A673 (cell line): ENCODE results near the gene SNRNP70. TPM values are rescaled to one million over a fixed set of nuclear protein-coding genes. Genes with fewer than 3 reads are reported as not detected.
"Not testable (repeated sequence)": the region's sequence is repeated elsewhere in the genome, so short reads cannot be mapped to it uniquely, and the experiment has no call there.

Experiments
- BruUV-seq: library from RNA; stranded (reverse); fragments of 400-500 nt; replicated peaks from 2 replicates; lab custom pipeline; 2021; lab: Mats Ljungman, UMichigan
- CTCF ChIA-PET: fragments of 300-600 bp; sonication (Branson Sonifier 250); formaldehyde crosslinking; loops from one replicate; lab custom pipeline; 2022; ENCODE audit warnings: antibody characterized with exemption; lab: Charles Lee
- POLR2A ChIA-PET: fragments of 300-600 bp; sonication (Branson Sonifier 250); formaldehyde crosslinking; loops from one replicate; lab custom pipeline; 2022; ENCODE audit warnings: antibody characterized with exemption; ENCODE audit not compliant: low non-redundant PET; lab: Charles Lee
- DNase-seq: peaks from one replicate; pipeline ENCODE4 v3.0.0-alpha.2; 2015; ENCODE audit warnings: low spot score
- H3K27ac ChIP-seq: fragments of 200-600 bp; sonication (generic); 2 replicates; pipeline ENCODE4 v1.5.1; 2016; ENCODE audit warnings: mixed run types, low read depth, mild to moderate bottlenecking, mixed read lengths, antibody characterized with exemption, low read length; ENCODE audit not compliant: poor library complexity, severe bottlenecking
- H3K27me3 ChIP-seq: fragments of 200-600 bp; sonication (generic); replicated peaks from 2 replicates; pipeline ENCODE4 v1.6.1; 2017; ENCODE audit warnings: mixed run types, low read depth, mild to moderate bottlenecking, mixed read lengths, antibody characterized with exemption, low read length; ENCODE audit not compliant: insufficient read depth, poor library complexity
- H3K36me3 ChIP-seq: fragments of 200-600 bp; sonication (generic); 2 replicates; pipeline ENCODE4 v1.6.1; 2016; ENCODE audit warnings: mixed run types, mild to moderate bottlenecking, mixed read lengths, antibody characterized with exemption, low read length; ENCODE audit not compliant: insufficient read depth, poor library complexity, severe bottlenecking
- H3K4me1 ChIP-seq: fragments of 200-600 bp; sonication (generic); 2 replicates; pipeline ENCODE4 v1.6.1; 2017; ENCODE audit warnings: mixed run types, mild to moderate bottlenecking, mixed read lengths, antibody characterized with exemption, low read length; ENCODE audit not compliant: insufficient read depth, poor library complexity, severe bottlenecking
- H3K4me3 ChIP-seq: fragments of 200-600 bp; sonication (generic); 2 replicates; pipeline ENCODE4 v1.5.1; 2016; ENCODE audit warnings: low read depth, mixed run types, mild to moderate bottlenecking, mixed read lengths, low read length; ENCODE audit not compliant: poor library complexity, severe bottlenecking
- H3K9me3 ChIP-seq: fragments of 200-600 bp; sonication (generic); 2 replicates; pipeline ENCODE4 v1.6.1; 2016; ENCODE audit warnings: mixed run types, low read depth, mild to moderate bottlenecking, mixed read lengths, antibody characterized with exemption, low read length; ENCODE audit not compliant: poor library complexity, severe bottlenecking
- EZH2 ChIP-seq: fragments of 200-600 bp; sonication (generic); IDR thresholded peaks from 2 replicates; pipeline ENCODE4 v1.6.1; 2017; ENCODE audit warnings: borderline replicate concordance, low read depth, mild to moderate bottlenecking, mixed read lengths, antibody characterized with exemption, low read length; ENCODE audit not compliant: poor library complexity, severe bottlenecking
- intact Hi-C: fragments of 100-400 bp; cut with micrococcal nuclease; formaldehyde crosslinking; loops from one replicate; pipeline ENCODE4 v1.10.0; 2022; ENCODE audit not compliant: unreplicated experiment
- total RNA-seq: library from RNA; stranded (reverse); gene quantifications from 2 replicates; pipeline ENCODE4 v1.2.3, GENCODE V29; 2021
- TF ChIP-seq, protein P1 (sequence below): fragments of 300-800, 200-600 bp; sonication (generic); conservative IDR thresholded peaks from 2 replicates; pipeline ENCODE4 v1.5.1; 2017; ENCODE audit warnings: low read depth, mild to moderate bottlenecking, antibody characterized with exemption, low read length, moderate library complexity, mixed read lengths

Gene SNRNP70
- total RNA-seq, 1 experiment from 2014 or later: 295 TPM

DNA sequence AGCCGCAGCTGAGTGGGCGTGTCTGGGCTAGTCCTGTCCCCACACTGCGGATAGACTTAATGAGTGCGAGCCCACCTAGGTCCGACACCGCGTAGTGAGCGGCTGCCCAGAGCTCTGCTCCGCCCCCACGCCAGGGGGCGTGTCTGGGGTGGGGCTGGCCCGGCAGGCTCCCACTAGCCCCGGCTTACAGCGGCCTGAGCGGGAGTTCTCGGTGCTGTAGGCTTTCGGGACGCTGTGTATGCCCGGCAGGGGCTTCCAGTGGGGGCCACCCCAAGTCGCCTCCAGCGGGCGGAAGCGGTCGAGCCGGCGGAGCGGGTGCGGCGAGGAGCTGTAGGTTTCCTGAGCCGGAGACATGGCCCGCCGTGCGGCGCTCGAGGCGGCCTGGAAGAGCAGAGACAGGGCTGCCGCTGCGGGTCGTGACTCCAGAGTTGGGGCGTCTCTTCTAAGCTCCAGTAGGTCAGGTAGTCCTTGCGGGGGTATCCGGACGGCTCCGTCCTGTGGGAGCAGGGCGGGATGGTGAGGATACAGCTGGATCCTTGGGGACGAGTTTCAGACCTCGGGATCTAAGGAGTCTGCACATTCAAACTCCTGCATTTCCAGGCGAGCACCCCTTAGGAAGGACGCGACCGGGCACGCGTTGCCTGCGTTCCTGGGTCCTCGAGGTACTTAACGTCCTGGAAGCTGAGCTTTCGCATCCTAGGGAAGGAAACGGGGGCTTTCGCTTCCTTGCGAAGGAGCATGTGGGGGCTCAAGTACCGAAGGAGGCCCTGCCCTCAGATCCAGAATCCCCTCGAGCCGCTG lies 28.9 kb upstream of the SNRNP70 start:
- Histone ChIP-seq H3K4me1 (peaks cover 7% of the 10 kb centered on the region), H3K4me3 (peak overlapping the region; percentile 55), H3K27me3 (no peaks in the 10 kb centered on the region), H3K27ac (no peak overlapping the region), H3K36me3 (no peaks in the 10 kb centered on the region), H3K9me3 (no peaks in the 10 kb centered on the region)
- BruUV-seq: no TSS peak
- ChIA-PET CTCF (interaction anchor here (0.6 to 0.8 kb wide), 4 partner anchors 14 to 1779 kb away, joined by 3 to 4 read pairs (median 3); partner anchors contain the start of gene RUVBL2), POLR2A (no interaction called here)
- DNase-seq: peak; percentile 63
- TF ChIP-seq EZH2: no peak
- TF ChIP-seq, protein P1, sequence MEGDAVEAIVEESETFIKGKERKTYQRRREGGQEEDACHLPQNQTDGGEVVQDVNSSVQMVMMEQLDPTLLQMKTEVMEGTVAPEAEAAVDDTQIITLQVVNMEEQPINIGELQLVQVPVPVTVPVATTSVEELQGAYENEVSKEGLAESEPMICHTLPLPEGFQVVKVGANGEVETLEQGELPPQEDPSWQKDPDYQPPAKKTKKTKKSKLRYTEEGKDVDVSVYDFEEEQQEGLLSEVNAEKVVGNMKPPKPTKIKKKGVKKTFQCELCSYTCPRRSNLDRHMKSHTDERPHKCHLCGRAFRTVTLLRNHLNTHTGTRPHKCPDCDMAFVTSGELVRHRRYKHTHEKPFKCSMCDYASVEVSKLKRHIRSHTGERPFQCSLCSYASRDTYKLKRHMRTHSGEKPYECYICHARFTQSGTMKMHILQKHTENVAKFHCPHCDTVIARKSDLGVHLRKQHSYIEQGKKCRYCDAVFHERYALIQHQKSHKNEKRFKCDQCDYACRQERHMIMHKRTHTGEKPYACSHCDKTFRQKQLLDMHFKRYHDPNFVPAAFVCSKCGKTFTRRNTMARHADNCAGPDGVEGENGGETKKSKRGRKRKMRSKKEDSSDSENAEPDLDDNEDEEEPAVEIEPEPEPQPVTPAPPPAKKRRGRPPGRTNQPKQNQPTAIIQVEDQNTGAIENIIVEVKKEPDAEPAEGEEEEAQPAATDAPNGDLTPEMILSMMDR: peak; percentile 32; the same call in 1 of the 2 replicates
- intact Hi-C loops: no loop called here

DNA sequence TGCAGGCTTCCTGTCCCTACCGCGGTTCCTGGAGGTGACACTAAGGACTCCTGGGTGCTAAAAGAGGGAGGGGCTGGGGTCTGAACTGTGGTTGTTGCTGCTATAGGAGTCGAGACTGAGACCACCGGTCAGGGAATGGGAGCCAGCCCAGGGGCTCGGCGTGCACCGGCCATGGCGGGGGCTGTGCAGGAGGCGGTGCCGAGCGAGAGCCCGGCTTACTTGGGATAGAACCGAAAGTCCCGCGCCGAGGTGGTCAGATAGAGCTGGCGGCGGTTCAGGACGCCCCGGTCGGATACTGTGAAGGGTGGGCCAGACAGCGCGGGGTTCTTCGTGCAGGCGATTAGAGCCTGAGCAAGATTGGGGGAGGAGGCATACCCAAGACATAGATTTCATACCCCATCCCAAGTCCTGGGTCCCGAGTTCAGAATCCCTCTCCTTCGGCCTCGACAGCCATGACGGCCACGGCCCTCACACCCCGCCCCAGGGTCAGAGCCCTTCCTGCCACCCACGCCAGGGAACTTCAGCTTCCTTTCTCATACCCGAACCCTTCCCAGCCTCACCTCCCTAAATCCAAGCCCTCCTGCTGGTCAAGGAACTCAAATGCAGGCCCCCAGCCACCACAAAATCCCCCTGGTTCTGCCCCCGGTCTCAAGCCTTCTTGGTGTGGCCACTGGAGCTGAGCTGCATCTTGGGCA lies 28.2 kb upstream of the SNRNP70 start:
- peak overlapping the region; percentile 55 for H3K4me3 ChIP-seq
- POLR2A ChIA-PET, H3K9me3 ChIP-seq, H3K4me1 ChIP-seq, BruUV-seq, H3K36me3 ChIP-seq, H3K27me3 ChIP-seq, intact Hi-C loops, H3K27ac ChIP-seq, DNase-seq: not testable (repeated sequence)
- CTCF ChIA-PET: interaction anchor here (0.6 to 0.8 kb wide), 3 partner anchors 14 to 142 kb away, joined by 3 to 4 read pairs (median 3); partner anchors contain the start of gene RUVBL2

DNA sequence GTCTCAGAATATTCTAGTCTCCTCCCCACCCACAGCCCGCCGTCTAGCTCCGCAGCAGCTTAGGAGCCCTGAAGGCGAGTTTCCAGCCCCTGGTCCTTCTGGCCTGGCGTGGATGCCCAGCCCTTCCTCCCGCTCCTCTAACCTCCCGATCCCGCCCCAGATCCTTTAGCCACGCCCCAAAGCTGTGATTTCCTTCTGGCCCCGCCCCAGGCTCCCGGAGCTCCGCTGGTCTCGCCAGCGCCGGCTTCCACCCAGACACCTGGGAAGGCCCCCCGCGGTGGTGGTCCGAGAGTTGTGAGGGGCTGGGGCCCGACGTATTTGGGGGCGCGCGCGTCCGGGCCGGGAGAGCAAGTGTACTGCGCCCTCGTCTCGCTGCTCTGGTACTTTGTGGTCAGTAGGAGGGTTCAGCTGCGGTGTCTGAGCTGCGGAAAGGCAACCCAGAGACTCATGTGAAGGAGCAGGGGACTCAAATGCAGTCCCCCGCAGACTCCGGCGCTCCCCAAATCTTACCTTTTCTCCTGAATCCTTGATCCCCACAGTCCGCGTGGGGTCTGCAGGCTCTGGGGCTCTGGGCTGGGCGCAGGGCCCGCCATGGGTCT lies 27.5 kb upstream of the SNRNP70 start, which contains the start of gene CGB7:
Gene CGB7 (minus strand): TSS at position 114 of the 599 bp plus-strand sequence. CDS start 2,374 bp downstream, outside the sequence.
- TF ChIP-seq, protein P1: no peak
- TF ChIP-seq EZH2: no peak
- CTCF ChIA-PET: no interaction called here
- Histone ChIP-seq H3K4me3 (peak within 1 kb of the TSS; percentile 55), H3K9me3 (no peaks in the 10 kb centered on the region), H3K27ac (no peak within 1 kb of the TSS), H3K27me3 (no peaks in the 10 kb centered on the region), H3K4me1 (peaks cover 7% of the 10 kb centered on the region), H3K36me3 (no peaks in the 10 kb centered on the region)
- POLR2A ChIA-PET: interaction anchor here (0.5 kb wide), 1 partner anchor 173 kb away, joined by 8 read pairs; no protein-coding TSS in a partner anchor
- DNase-seq: peak; percentile 50
- intact Hi-C loops: no loop called here
- no TSS peak for BruUV-seq
